Psoas muscle (tissue), 8 donors: ENCODE data around the gene SAPCD2. TPM values are rescaled to one million over a fixed set of nuclear protein-coding genes. Genes with fewer than 3 reads are reported as not detected.

Experiments used
- ATAC-seq, 4 donors: fragments of 200-7000 bp; cut with Tn5 transposase; one replicate each; pipeline ENCODE4 v1.9.1; 2020; ENCODE audit warnings: moderate library complexity in 3 of 4, mild to moderate bottlenecking in 2 of 4
- DNase-seq, 2 donors: peaks; one replicate each; pipeline ENCODE4 v3.0.0-alpha.2; 2020
- H3K27ac ChIP-seq: fragments of 200-600 bp; one replicate; pipeline ENCODE4 v1.8.0; 2022
- H3K27me3 ChIP-seq, 3 donors: fragments of 200-600 bp in 1 of 3; one replicate each; pipeline versions ENCODE4 v1.6.1 to v1.8.0; 2013 to 2022; ENCODE audit warnings: low read length in 2 of 3, mild to moderate bottlenecking in 2 of 3, moderate library complexity in 1 of 3; ENCODE audit not compliant: insufficient read depth in 3 of 3
- H3K36me3 ChIP-seq, 2 donors: fragments of 200-600 bp in 1 of 2; one replicate each; pipeline versions ENCODE4 v1.6.1 to v1.8.0; 2013 to 2022; ENCODE audit warnings: low read depth in 1 of 2, mild to moderate bottlenecking in 1 of 2, moderate library complexity in 1 of 2; ENCODE audit not compliant: insufficient read depth in 1 of 2
- H3K4me1 ChIP-seq: fragments of 200-600 bp; one replicate; pipeline ENCODE4 v1.8.0; 2022
- H3K4me3 ChIP-seq: fragments of 200-600 bp; one replicate; pipeline ENCODE4 v1.8.0; 2022; ENCODE audit warnings: mild to moderate bottlenecking
- H3K9me3 ChIP-seq: fragments of 200-600 bp; one replicate; pipeline ENCODE4 v1.8.0; 2022
- CTCF ChIP-seq: fragments of 200-600 bp; IDR thresholded peaks from one replicate; pipeline ENCODE4 v1.8.0; 2022; ENCODE audit warnings: antibody characterized with exemption
- WGBS, 3 donors: extraction: QIAGEN DNeasy Blood & Tissue Kit; methylation state at CpG; one replicate each; pipeline versions ENCODE4 v1.1.6 to v1.1.7; 2013; 5-methylcytosine and 5-hydroxymethylcytosine counted together
- intact Hi-C, 2 donors: fragments of 100-400 bp; cut with DNase I; formaldehyde crosslinking; loops; one replicate each; pipeline versions ENCODE4 v1.11.0 to v1.14.2; 2022
- polyA plus RNA-seq, 3 donors: library from polyadenylated mRNA; stranded (reverse); fragments of 200-250 nt; gene quantifications; one replicate each; pipeline ENCODE4 v1.2.3, GENCODE V29; 2013
- total RNA-seq, 4 donors: library from RNA; stranded (reverse); fragmentation: NEBNext Ultra II Directional in 2 of 4; extraction: Animal tissue kit (Norgen Biotek cat#: 25700) in 2 of 4; gene quantifications; one replicate each; pipeline versions ENCODE4 v1.2.1 to v1.2.4, GENCODE V29; 2021 to 2023
- donor health status: healthy with polysubstance abuse.
- donor health status: DM: no; HTN: no; CAD: no; lungs with moderate emphysema.
- donor health status: Bipolar disorder and iron deficiency.
- donor health status: healthy.
- donor health status: DM: yes; HTN: yes; CAD: no.
- donor health status: DM: no; HTN: no; CAD: no.
- donor health status: DM: no; HTN: no; CAD: no.
- donor health status: DM: yes; HTN: yes; CAD: no.

SAPCD2 gene
- total and polyA plus RNA-seq, 7 donors, result 0.10 to 0.22 (median 0.15) TPM; not detected in 1

- no peak for DNase-seq
- H3K27ac ChIP-seq, result no peak overlapping the region
- intact Hi-C loops, result no loop called here
- H3K4me1 ChIP-seq, result peaks cover 8% of the 10 kb centered on the region
- no peaks in the 10 kb centered on the region for H3K27me3 ChIP-seq
- H3K4me3 ChIP-seq, result no peak overlapping the region
- 81 to 91% (median 83%) methylated on average over 5 of the region's 5 CpGs for WGBS, 3 donors
- no peaks in the 10 kb centered on the region for H3K9me3 ChIP-seq
- peaks cover 0 to 46% of the 10 kb centered on the region in 2 donors for H3K36me3 ChIP-seq
- no peak for TF ChIP-seq CTCF
- no peak for ATAC-seq
Observed at GRCh38 chr9:137088121-137088520, 17.8 kb upstream of the SAPCD2 start.

GRCh38 chr9:137087409-137087925 lies 17.1 kb upstream of the SAPCD2 start:
- 12 to 14% (median 12%) methylated on average over 20 to 22 of the region's 22 CpGs for WGBS, 3 donors

GRCh38 chr9:137086531-137087408 lies 16.4 kb upstream of the SAPCD2 start, which contains the start of gene MAN1B1:
TSS of gene MAN1B1 (plus strand) at chr9:137086985. CDS start at chr9:137087000, 15 bp downstream.
- Histone ChIP-seq H3K27ac (peak within 1 kb of the TSS; percentile 91), H3K36me3 (peaks cover 0 to 33% of the 10 kb centered on the region in 2 donors), H3K4me3 (peak within 1 kb of the TSS; percentile 97), H3K9me3 (no peaks in the 10 kb centered on the region), H3K27me3 (no peaks in the 10 kb centered on the region), H3K4me1 (peaks cover 8% of the 10 kb centered on the region)
- DNase-seq (peak; percentile 99 to 100), ATAC-seq (peak; percentile 94 to 95 (median 95))
- intact Hi-C loops, result no loop called here
- TF ChIP-seq CTCF, result no peak
- WGBS, 3 donors, result 0% methylated on average over 82 to 101 of the region's 101 CpGs

More at GRCh38 chr9:137087409-137087925, 17.1 kb upstream of the SAPCD2 start:
- H3K4me1 ChIP-seq, result peaks cover 8% of the 10 kb centered on the region
- no peaks in the 10 kb centered on the region for H3K27me3 ChIP-seq
- ATAC-seq (no peak), DNase-seq (no peak)
- no peaks in the 10 kb centered on the region for H3K9me3 ChIP-seq
- intact Hi-C loops, result no loop called here
- peak overlapping the region; percentile 91 for H3K27ac ChIP-seq
- H3K4me3 ChIP-seq, result peak overlapping the region; percentile 97
- TF ChIP-seq CTCF, result no peak
- peaks cover 0 to 40% of the 10 kb centered on the region in 2 donors for H3K36me3 ChIP-seq

- peak overlapping the region; percentile 97 for H3K4me3 ChIP-seq
- H3K9me3 ChIP-seq, result no peaks in the 10 kb centered on the region
- no peak for TF ChIP-seq CTCF
- peak; percentile 58 to 76 for DNase-seq
- H3K27me3 ChIP-seq, result no peaks in the 10 kb centered on the region
- WGBS, 3 donors, result 1 to 2% (median 2%) methylated on average over 51 to 58 of the region's 58 CpGs
- H3K27ac ChIP-seq, result peak overlapping the region; percentile 91
- peaks cover 8% of the 10 kb centered on the region for H3K4me1 ChIP-seq
- intact Hi-C loops, result no loop called here
- peak; percentile 3 to 45 (median 38) for ATAC-seq
- H3K36me3 ChIP-seq, result peaks cover 0 to 28% of the 10 kb centered on the region in 2 donors
Observed at GRCh38 chr9:137085920-137086530, 15.7 kb upstream of the SAPCD2 start.
